Neural cell (in vitro differentiated cells): Measurements from ENCODE around the gene GUF1.

Experiments
- CTCF ChIP-seq: fragments of 450-650 bp; IDR thresholded peaks from 2 replicates; pipeline ENCODE4 v1.5.1; 2014; ENCODE audit warnings: antibody characterized with exemption, mild to moderate bottlenecking, moderate library complexity; ENCODE audit not compliant: poor library complexity, severe bottlenecking
- EP300 ChIP-seq: fragments of 450-650 bp; conservative IDR thresholded peaks from 2 replicates; pipeline ENCODE4 v1.6.1; 2014; ENCODE audit warnings: antibody characterized with exemption, mild to moderate bottlenecking, moderate library complexity; ENCODE audit not compliant: poor library complexity, severe bottlenecking
- EZH2 ChIP-seq: fragments of 200-600, 300-800 bp; shearing (Covaris generic), sonication (generic); IDR thresholded peaks from 2 replicates; pipeline ENCODE4 v1.6.1; 2014; ENCODE audit warnings: antibody characterized with exemption, low read length, borderline replicate concordance, mild to moderate bottlenecking; ENCODE audit not compliant: insufficient read depth, poor library complexity, severe bottlenecking
- MXI1 ChIP-seq: fragments of 450-650 bp; conservative IDR thresholded peaks from 2 replicates; pipeline ENCODE4 v1.6.1; 2014; ENCODE audit warnings: antibody characterized with exemption, mild to moderate bottlenecking; ENCODE audit not compliant: poor library complexity, severe bottlenecking
- POLR2AphosphoS5 ChIP-seq: IDR thresholded peaks from 2 replicates; pipeline ENCODE4 v1.6.1; 2012
- RAD21 ChIP-seq: fragments of 450-650 bp; conservative IDR thresholded peaks from 2 replicates; pipeline ENCODE4 v1.6.1; 2014; ENCODE audit warnings: antibody characterized with exemption, mild to moderate bottlenecking, moderate library complexity
- REST ChIP-seq: IDR thresholded peaks from 2 replicates; pipeline ENCODE4 v1.6.1; 2012; ENCODE audit warnings: borderline replicate concordance
- SMC3 ChIP-seq: fragments of 450-650 bp; conservative IDR thresholded peaks from 2 replicates; pipeline ENCODE4 v1.6.1; 2014; ENCODE audit warnings: antibody characterized with exemption, mild to moderate bottlenecking, moderate library complexity; ENCODE audit not compliant: poor library complexity
- TAF1 ChIP-seq: IDR thresholded peaks from 2 replicates; pipeline ENCODE4 v1.6.1; 2012; ENCODE audit warnings: low read depth

GRCh38 chr4:44675366-44675765 lies 2.9 kb upstream of the GUF1 start:
- TF ChIP-seq CTCF (no peak), REST (no peak), EZH2 (no peak), RAD21 (no peak), POLR2AphosphoS5 (no peak), TAF1 (no peak), MXI1 (no peak), EP300 (no peak), SMC3 (no peak)
